Islet of Langerhans (tissue), 1 donor: ENCODE data around the gene WDPCP.
"Not testable (repeated sequence)": the region's sequence is repeated elsewhere in the genome, so short reads cannot be mapped to it uniquely, and the experiment has no call there.

Source experiments
- FAIRE-seq: peaks from one replicate; lab custom pipeline; 2011; peaks lifted over from hg19 to GRCh38; lab: Jason Lieb, UNC

The WDPCP gene

DNA sequence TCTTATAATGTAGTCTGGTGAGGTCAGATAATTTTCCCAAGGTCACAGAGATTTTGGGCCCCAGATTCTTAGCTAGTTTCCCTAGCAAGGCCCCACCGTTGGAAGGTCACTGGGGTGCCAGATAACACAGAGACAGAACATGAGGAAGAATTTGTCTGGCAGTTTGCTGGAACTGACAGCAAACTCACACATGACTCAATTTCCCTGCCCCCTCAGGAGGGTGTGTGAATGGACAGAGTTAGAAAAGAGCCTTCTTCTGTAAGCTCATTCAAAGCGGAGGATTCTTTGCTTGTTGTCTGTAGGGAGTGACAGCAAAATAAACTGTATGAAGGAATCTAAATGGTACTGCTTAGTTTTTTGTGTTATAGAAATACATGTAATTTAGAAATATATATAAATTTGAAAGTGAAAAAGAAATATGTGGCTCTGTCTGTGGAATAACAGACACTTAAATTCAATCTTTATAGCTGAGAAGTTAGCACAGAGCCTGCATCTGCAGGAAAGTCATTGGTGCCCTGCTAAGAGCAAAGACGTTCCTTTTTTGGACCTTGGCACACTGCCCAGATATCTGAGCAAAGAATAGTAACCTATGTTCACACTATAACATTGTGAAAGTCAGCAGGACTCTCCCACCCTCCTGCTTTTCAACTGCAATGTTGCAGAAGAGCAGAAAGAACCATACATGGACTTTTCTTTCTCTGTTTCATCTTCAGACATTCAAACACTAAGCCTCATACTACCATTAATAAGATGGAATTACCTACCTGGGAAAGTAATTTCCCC is 2.5 kb upstream of the WDPCP start:
- no peak for FAIRE-seq

DNA sequence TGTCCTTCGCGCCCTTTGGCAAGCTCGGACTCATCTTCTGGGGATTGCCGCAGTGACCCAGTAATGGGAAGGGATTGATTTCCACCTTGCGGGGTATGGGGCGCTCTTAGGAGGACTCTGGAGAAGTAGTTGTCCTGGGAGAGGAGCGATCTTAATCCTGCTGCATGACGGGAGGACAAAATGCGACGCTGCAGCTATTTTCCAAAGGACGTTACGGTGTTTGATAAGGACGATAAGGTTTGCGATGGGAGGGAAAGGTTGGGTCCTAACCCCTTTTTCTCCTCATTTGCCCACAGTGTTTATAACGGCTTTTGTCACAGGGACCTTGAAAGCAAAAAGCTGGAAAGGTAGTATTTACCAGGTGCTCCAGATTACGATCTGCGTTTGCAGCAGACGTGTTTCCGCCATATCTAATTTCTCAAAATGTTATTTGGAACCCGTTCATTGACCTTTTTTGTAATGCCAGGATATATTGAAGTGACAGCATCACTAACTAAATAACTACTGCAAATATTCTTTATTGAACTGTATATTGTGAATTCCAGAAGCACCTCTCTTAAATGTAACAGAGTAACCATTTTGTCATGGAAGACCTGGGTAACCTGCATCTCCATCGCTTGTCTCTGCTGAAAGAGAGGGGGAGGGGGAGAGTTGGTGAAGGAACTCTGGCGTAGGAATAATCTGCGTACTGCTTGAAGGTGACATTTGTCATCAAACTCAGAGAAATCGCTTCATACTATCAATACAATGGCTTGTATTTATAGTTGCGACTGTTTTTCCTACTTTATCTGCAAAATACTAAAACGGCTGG is 1.1 kb upstream of the WDPCP start:
- no peak for FAIRE-seq

DNA sequence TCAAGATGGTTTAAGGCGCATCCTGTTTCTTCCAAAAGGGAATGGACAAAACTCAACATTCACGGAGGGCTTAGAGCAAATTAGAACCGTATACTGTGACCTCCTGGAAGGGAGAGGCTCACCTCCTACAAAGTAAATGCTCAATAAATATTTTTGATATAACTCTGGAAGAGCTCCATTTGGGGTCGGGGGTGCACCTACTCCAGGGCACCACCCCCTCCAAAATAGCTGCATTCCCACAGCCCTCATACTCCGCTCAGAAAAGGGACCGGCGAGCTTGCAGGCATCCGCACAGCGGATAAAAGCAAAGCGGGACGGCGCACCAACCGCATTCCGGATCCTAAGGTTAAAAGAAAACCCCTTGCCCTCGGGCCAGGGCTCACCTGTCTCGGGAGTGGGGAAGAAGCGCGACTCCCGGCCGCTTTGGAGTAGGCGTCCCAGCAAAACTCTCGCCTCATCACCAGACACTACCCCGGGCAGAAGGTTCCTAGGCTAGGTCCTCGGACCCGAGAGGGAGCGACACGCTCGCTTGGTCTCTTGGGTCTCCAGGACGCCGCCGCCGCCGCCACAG is 378 bp downstream of the WDPCP start:
- FAIRE-seq: no peak

DNA sequence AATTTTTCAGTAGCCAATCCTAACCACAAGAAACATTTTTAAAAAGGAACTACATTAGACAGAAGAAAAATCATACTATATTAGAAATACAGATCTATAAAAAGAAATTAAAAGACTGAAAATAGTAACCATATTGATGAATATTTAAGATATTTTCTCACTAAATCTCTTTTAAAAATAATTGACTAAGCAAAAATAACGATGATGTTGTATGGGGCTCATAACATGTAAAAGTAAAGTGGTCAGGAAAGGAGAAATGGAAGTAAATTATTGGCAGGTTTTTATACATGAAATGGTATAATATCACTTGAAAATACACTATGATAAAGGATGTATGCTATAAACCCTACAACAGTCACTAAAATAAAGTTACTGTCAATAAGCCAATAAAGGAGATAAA is 5.4 kb downstream of the WDPCP start:
- FAIRE-seq: no peak

DNA sequence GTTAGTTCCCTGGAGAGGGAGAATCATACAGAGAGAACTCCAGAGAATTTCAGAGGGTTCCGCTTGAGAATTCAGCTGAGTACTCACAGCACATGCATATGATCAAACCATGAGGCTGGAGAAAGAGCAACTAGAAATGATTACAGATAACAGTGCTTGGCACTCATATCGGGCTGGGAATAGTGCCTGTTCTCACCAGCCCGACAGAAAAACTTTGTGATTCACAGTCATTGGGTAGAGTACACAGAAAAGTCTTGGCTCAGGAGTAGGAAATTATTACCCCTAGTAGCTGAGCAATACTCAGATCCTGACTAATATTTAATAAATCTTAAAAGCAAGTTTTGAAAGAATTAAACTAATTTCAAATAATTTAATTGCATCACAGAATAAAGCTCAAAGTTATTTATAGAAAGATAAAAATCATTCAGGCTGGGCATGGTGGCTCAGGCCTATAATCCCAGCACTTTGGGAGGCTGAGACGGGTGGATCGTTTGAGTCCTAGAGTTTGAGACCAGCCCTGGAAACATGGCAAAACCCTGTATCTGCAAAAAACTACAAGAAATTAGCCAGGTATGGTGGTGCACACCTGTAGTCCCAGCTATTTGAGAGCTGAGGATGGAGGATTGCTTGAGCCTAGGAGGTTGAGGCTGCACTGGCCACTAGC is 6.8 kb downstream of the WDPCP start:
- no peak for FAIRE-seq

DNA sequence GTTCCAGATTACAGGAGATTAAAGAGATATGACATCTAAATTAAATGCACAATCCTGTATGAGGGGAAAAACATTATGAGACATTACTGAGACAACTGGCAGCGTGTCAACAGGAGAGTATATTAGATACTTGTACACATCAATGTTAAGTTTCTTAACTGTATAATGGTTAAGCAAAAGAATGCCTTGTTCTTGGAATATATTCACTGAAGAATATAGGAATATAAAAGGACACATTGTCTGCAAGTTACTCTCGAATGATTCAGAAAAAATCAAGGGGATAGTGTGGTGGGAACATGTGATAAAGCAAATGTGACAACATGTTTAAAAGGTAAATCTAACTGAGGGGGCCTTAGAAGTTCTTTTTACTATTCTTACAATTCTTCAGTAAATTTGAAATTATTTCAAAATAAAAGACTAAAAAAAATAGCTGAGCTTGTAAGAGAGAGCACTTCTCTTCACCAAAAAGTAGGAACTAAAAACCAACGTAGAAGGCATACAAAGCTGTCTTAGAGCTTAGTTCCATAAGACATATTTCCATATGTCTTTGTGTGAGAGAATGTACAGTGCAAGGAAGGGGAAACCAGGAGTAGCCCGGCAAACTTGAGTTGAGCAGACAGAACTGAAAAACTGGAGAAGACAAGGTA is 7.5 kb downstream of the WDPCP start:
- no peak for FAIRE-seq

DNA sequence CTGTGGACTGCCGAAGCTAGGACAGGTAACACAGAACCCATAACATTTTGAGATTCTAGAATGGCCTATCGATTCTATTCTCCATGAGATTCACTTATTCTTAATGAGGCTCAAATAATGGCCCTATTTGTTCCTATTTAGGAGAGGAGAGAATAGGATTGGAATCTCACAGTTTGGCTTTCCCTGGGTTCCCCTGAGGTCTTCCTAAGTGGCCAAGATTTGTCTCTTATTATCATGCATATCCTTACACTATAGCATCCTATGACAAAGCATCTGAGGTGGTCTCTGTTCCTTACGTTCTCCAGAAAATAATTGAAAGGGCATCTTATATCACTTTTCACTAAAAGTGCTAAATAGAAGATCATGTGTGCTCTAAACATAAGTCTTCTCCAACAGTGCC is 9.5 kb downstream of the WDPCP start:
- FAIRE-seq: no peak

DNA sequence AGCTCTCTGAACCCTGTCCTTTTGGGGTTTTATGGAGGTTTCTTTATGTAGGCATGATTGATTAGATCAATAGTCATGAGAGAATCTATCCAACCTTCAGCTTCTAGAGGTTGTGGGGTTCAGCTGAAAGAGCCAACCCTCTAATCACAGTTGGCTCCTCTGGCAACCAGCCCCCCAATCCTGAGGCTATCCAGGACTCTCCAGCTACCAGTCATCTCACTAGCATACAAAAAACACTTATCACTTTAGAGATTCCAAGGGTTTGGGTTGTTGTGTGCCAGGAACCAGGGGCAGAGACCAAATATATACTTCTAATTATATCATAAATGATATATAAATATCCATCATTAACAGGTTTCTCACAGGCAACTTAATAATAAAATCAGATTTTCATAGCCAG is 11.7 kb downstream of the WDPCP start:
- no peak for FAIRE-seq

DNA sequence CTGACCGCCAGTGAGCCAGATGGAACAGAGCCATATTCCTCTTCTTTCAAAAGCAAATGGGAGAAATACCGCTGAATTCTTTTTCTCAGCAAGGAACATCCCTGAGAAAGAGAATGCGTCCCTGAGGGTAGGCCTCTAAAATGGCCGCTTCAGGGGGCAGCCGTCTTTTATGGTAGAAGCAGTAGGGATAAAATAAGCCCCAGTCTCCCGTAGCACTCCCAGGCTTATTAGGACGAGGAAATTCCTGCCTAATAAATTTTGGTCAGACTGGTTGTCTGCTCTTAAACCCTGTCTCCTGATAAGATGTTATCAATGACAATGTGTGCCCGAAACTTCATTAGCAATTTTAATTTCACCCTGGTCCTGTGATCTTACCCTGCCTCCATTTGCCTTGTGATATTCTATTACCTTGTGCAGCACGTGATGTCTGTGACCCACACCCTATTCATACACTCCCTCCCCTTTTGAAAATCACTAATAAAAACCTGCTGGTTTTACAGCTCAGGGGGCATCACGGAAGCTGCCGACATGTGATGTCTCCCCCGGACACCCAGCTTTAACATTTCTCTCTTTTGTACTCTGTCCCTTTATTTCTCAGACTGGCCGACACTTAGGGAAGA is 14.4 kb downstream of the WDPCP start:
- FAIRE-seq: not testable (repeated sequence)

DNA sequence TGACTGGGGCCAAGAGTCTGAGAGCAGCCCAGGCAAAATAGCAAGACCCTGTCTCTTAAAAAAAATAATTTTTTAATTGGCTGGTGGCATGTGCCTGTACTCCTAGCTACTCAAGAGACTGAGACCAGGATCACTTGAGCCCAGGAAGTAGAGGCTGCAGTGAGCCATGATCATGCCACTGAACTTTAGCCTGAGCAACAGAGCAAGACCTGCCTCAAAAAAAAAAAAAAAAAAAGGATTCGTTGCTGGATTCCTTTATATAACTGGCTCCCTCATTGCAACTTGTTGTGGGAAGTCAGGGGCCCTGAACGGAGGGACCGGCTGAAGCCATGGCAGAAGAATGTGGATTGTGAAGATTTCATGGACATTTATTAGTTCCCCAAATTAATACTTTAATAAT is 15.3 kb downstream of the WDPCP start:
- not testable (repeated sequence) for FAIRE-seq

DNA sequence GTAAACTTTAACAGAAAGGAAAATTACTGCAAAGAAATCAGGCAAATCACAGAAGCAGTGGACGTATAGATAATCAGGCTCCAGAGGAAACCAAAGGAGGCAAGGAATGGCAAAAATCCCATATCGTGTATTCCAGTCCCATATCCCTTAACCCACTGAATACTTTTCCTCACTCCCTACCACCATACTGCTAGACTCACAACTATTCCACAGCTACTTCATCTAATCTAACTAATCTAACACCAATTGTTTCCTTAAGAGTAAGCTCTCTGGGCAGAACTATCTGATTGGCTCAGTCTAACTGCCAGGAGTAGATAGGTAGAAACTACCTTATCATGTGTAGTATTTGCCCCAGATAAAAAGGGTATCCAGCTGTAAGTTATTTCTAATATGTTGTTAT is 16.3 kb downstream of the WDPCP start:
- FAIRE-seq: no peak

DNA sequence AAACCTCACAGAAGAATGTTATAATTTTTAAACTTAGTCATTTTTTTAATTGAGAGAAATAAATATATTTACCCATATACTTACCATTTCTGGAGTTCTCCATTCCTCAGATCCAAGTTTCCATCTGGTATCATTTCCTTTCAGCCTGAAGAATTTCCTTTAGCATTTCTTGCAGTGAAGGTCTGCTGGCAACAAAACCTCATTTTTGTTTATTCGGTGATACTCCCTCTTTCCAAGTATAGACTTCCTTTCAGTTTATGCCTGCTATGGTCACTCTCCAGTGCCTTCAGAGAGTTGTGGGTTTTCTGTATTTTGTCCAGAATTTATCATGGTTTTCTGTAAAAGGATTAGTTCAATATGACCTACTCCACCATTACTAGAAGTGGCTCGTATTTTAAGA is 17.0 kb downstream of the WDPCP start:
- FAIRE-seq: no peak

DNA sequence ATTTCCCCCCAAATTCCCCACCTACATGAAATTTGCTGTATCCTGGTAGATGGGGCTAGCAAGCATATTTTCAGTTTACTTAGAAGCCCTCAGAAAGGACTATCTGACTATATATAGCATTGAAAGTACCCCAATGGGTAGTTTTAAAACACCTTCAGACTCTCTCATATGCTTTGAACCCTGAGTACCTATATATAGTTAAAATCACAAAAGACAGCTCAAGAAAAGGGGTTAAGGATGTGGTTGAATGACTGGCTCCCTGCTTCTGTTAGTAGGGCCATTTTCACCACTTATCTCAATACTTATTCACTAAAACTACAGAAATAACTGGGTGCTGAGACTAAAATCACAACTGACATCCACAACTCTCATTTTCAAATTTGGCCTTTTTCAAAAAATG is 18.5 kb downstream of the WDPCP start:
- no peak for FAIRE-seq

DNA sequence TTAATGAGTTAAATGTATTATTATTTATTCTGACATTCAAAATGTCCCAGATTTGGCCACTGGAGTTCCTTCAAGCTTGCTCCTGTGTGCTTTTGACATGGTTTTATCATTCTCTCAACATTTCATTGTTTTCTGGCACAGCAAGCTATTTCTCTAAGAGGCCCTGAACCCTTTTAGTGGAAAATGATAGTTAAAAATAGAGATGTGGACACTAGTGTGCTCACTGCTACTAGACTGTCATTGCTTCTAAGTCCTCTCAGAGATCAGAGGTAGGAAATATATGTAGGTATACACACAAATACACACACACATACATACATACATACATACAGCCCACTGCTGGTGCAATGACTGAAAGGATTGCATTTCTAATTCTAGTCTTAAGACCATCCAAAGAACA is 25.5 kb downstream of the WDPCP start:
- FAIRE-seq: no peak

DNA sequence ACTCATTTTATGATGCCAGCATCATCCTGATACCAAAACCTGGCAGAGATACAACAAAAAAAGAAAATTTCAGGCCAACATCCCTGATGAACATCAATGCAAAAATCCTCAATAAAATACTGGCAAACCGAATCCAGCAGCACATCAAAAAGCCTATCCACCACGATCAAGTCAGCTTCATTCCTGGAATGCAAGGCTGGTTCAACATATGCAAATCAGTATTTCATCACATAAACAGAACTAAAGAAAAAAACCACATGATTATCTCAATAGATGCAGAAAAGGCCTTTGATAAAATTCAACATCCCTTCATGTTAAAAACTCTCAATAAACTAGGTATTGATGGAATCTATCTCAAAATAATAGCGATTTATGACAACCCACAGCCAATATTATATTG is 29.4 kb downstream of the WDPCP start:
- FAIRE-seq: not testable (repeated sequence)

DNA sequence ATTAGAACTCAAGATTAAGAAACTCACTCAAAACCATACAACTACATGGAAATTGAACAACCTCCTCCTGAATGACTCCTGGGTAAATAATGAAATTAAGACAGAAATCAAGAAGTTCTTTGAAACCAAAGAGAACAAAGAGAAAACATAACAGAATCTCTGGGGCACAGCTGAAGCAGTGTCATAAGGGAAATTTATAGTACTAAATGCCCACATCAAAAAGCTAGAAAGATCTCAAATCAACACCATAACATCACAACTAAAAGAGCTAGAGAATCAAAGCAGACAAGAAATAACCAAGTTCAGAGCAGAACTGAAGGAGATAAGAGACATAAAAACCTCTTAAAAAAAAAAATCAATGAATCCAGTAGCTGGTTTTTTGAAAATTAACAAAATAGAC is 30.5 kb downstream of the WDPCP start:
- FAIRE-seq: not testable (repeated sequence)

DNA sequence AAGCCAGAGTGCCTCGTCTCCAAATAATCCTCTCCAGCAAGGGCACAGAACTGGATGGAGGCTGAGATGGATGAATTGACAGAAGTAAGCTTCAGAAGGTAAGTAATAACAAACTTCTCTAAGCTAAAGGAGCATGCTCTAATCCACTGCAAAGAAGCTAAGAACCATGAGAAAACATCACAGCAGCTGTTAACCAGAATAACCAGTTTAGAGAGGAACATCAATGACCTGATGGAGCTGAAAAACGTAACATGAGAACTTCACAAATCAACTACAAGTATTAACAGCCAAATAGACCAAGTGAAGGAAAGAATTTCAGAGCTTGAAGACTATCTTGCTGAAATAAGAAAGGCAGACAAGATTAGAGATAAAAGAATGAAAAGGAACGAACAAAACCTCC is 32.3 kb downstream of the WDPCP start:
- FAIRE-seq: no peak

DNA sequence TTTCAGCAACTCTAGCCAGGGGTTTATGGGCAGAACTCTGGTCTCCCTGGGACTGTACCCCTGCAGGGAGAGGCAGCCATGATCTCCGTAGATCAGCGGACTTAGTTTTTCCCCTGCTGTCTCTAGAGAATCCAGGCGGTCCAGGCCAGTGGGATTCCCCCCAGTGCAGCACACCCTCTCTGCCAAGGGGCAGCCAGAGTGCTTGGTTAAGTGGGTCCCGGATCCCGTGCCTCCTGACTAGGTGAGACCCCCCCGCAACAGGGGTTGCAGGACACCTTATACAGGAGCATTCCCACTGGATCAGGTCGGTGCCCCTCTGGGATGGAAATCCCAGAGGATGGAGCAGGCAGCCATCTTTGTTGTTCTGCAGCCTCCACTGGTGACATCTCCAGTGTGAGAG is 33.0 kb downstream of the WDPCP start:
- FAIRE-seq: no peak

DNA sequence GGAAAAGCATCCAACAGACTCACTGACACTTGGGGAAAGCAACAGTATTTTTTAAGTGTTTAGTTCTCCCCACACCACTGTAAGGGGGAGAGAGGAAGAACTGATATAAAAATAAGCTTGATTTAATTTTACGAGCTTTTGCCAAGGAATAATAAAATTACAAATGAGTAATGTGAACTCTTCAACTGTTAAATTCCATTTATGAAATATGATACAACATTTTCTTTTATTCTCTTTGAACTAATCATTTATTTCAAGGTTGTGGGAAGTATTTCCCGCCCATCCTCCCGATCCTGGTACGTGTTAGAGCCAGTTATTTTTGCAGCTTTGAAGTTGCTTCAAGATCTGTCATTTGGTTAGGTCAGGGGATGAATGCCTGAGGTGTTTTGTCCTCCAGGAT is 35.2 kb downstream of the WDPCP start:
- no peak for FAIRE-seq

DNA sequence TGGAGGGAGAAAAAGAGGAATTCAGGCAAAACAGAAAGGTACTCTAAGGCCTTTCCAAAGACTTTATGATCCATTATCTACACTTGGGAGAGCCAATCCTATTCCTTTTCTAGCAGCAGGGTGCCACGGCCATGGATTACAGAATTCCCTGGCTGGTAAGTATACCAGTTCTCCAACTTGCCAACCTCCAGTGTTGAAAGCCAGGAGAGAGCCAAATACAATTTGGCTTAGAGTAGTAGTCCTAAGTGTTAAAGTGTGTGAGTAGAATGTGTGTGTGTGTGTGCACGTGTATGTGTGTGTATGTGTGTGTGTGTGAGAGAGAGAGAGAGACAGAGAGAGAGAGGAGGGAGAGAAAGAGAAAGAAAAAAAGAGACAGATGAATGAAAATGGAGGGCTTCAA is 43.3 kb downstream of the WDPCP start:
- FAIRE-seq: no peak

DNA sequence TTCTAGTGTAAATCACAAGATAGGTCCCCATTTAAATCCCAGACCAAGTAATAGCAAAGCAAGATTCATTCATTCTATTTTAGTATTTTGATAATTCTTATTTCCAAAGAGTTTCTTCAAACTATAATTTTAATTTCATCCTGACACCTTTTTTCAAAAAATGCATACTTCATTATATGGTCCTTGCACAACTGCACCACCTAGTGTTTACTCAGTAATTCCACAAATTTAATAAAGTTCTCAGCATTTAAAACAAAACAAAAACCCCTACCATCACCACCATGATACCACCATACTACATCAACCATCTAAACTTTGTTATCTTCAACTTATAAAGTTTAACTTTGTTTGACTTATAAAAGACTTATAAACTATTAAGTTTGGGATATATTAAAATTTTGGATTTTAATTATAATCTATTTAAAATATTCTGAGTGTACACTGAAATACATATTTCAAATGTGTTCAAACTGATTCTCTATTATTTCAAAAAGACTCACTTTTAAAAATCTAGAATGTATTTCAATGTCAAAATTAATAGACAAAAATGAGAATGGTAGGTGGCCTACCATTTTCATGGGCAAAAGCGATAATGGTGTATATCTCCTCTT is 44.2 kb downstream of the WDPCP start:
- peak; percentile 77 for FAIRE-seq
